HepG2 (cell line): ENCODE results near the gene HHLA2. TPM values are rescaled to one million over a fixed set of nuclear protein-coding genes. Genes with fewer than 3 reads are reported as not detected.

ENCODE experiments used
- ATAC-seq: fragments of 200-7000 bp; cut with Tn5 transposase; 3 replicates; pipeline ENCODE4 v1.9.1; 2020; ENCODE audit warnings: mild to moderate bottlenecking, moderate library complexity
- BruUV-seq: library from RNA; stranded (reverse); fragments of 400-500 nt; replicated peaks from 2 replicates; lab custom pipeline; 2021; lab: Mats Ljungman, UMichigan
- CTCF ChIA-PET: fragments of 300-600 bp; formaldehyde crosslinking; extraction: SDS; loops from one replicate; lab custom pipeline; 2021; ENCODE audit warnings: low total read pairs, inconsistent platforms, low intra/inter-chr PET ratio; lab: Yijun Ruan, JAX
- POLR2A ChIA-PET: fragments of 350-600 bp; sonication (Branson Sonifier 250); formaldehyde crosslinking; loops from one replicate; lab custom pipeline; 2020; ENCODE audit warnings: antibody characterized with exemption, inconsistent platforms; lab: Yijun Ruan, JAX
- DNase-seq: peaks from one replicate; pipeline ENCODE4 v3.0.0-alpha.2; 2015; ENCODE audit warnings: low spot score
- FAIRE-seq: peaks from 3 replicates; lab custom pipeline; 2011; peaks lifted over from hg19 to GRCh38; lab: Jason Lieb, UNC
- H2AFZ ChIP-seq: one replicate; pipeline ENCODE4 v1.6.1; 2011; ENCODE audit warnings: low read length, inconsistent platforms
- H3K27ac ChIP-seq: fragments of 300-600 bp; 3 replicates; pipeline ENCODE4 v1.8.0; 2011; ENCODE audit warnings: mixed run types, mild to moderate bottlenecking, mixed read lengths, low read length, inconsistent platforms; ENCODE audit not compliant: insufficient read depth; ENCODE audit errors: extremely low read length
- H3K27me3 ChIP-seq, 2 experiments: fragments of 200-600 bp in 1 of 2; 2 replicates in 1 of 2; 3 replicates in 1 of 2; pipeline versions ENCODE4 v1.6.0 to v1.8.0; 2011; ENCODE audit warnings: low read length in 2 of 2, mild to moderate bottlenecking in 2 of 2, moderate library complexity in 2 of 2, inconsistent platforms in 1 of 2; ENCODE audit not compliant: insufficient read depth in 2 of 2, control insufficient read depth in 1 of 2
- H3K36me3 ChIP-seq, 2 experiments: fragments of 200-600 bp in 1 of 2; replicated peaks in 1 of 2; 2 replicates in 1 of 2; 3 replicates in 1 of 2; pipeline versions ENCODE4 v1.5.1 to v1.8.0; 2011; ENCODE audit warnings: low read length in 2 of 2, inconsistent platforms in 1 of 2; ENCODE audit not compliant: insufficient read depth in 2 of 2, control insufficient read depth in 1 of 2
- H3K4me1 ChIP-seq: 2 replicates; pipeline ENCODE4 v1.5.1; 2012; ENCODE audit warnings: low read length, inconsistent platforms; ENCODE audit not compliant: insufficient read depth
- H3K4me2 ChIP-seq: 2 replicates; pipeline ENCODE4 v1.6.0; 2011; ENCODE audit warnings: low read depth, low read length, inconsistent platforms
- H3K4me3 ChIP-seq, 3 experiments: fragments of 200-600 bp in 1 of 3; sonication (generic), shearing (Covaris generic) in 1 of 3; replicated peaks in 1 of 3; 2 replicates each; pipeline ENCODE4 v1.5.1; 2011 to 2016; ENCODE audit warnings: low read length in 3 of 3, inconsistent platforms in 2 of 3, low read depth in 2 of 3, mild to moderate bottlenecking in 2 of 3, control low read depth in 1 of 3, mixed read lengths in 1 of 3; ENCODE audit not compliant: insufficient read depth in 1 of 3
- H3K79me2 ChIP-seq: one replicate; pipeline ENCODE4 v1.6.1; 2011; ENCODE audit warnings: low read length, inconsistent platforms; ENCODE audit not compliant: insufficient read depth
- H3K9ac ChIP-seq: 2 replicates; pipeline ENCODE4 v1.6.0; 2011; ENCODE audit warnings: mild to moderate bottlenecking, low read depth, low read length, inconsistent platforms; ENCODE audit not compliant: insufficient read depth
- H3K9me3 ChIP-seq: 2 replicates; pipeline ENCODE4 v1.5.1; 2012; ENCODE audit warnings: mild to moderate bottlenecking, low read length
- H4K20me1 ChIP-seq: 2 replicates; pipeline ENCODE4 v1.6.0; 2011; ENCODE audit warnings: inconsistent platforms, mild to moderate bottlenecking, low read length, moderate library complexity; ENCODE audit not compliant: insufficient read depth
- ATF1 ChIP-seq: IDR thresholded peaks from 2 replicates; pipeline ENCODE4 v1.6.1; 2016; ENCODE audit warnings: mild to moderate bottlenecking, control low read depth
- ERF ChIP-seq: IDR thresholded peaks from 2 replicates; pipeline ENCODE4 v1.6.1; 2018; ENCODE audit warnings: missing biosample characterization, missing genetic modification reagents
- GATA4 ChIP-seq: sonication (generic); IDR thresholded peaks from 2 replicates; pipeline ENCODE4 v1.6.1; 2016; ENCODE audit warnings: antibody characterized with exemption, low read depth, borderline replicate concordance
- GATAD2A ChIP-seq: IDR thresholded peaks from 2 replicates; pipeline ENCODE4 v1.6.1; 2016
- HNF4A ChIP-seq: sonication (generic); formaldehyde crosslinking; IDR thresholded peaks from 2 replicates; pipeline ENCODE4 v1.4.0; 2020; ENCODE audit warnings: missing genetic modification reagents
- HNF4G ChIP-seq, 2 experiments: sonication (generic) in 1 of 2; formaldehyde crosslinking in 1 of 2; IDR thresholded peaks; 2 replicates each; pipeline versions ENCODE4 v1.4.0 to v1.6.1; 2011 to 2020; ENCODE audit warnings: borderline replicate concordance in 2 of 2, low read depth in 2 of 2, mild to moderate bottlenecking in 2 of 2, low read length in 1 of 2, missing genetic modification reagents in 1 of 2, moderate library complexity in 1 of 2
- ISL2 ChIP-seq: sonication (generic); formaldehyde crosslinking; IDR thresholded peaks from 2 replicates; pipeline ENCODE4 v1.5.0; 2020; ENCODE audit warnings: missing genetic modification reagents
- KAT7 ChIP-seq: IDR thresholded peaks from 2 replicates; pipeline ENCODE4 v1.6.1; 2018; ENCODE audit warnings: borderline replicate concordance, missing compliant biosample characterization
- MAFF ChIP-seq: IDR thresholded peaks from 2 replicates; pipeline ENCODE4 v1.6.1; 2011; ENCODE audit warnings: low read depth, low read length, improper control_type of control experiment
- MAFK ChIP-seq, 2 experiments: IDR thresholded peaks in 1 of 2; conservative IDR thresholded peaks in 1 of 2; 2 replicates each; pipeline ENCODE4 v1.6.1; 2011; ENCODE audit warnings: improper control_type of control experiment in 2 of 2, low read length in 2 of 2
- NCOA5 ChIP-seq: sonication (generic); formaldehyde crosslinking; IDR thresholded peaks from 2 replicates; pipeline ENCODE4 v1.4.0; 2020; ENCODE audit warnings: missing genetic modification reagents
- NRL ChIP-seq: sonication (generic); formaldehyde crosslinking; IDR thresholded peaks from 2 replicates; pipeline ENCODE4 v1.5.0; 2020; ENCODE audit warnings: missing genetic modification reagents, mild to moderate bottlenecking, moderate library complexity, borderline replicate concordance
- PREB ChIP-seq: sonication (generic); formaldehyde crosslinking; IDR thresholded peaks from 2 replicates; pipeline ENCODE4 v1.4.0; 2020; ENCODE audit warnings: missing genetic modification reagents
- SP4 ChIP-seq: sonication (generic); formaldehyde crosslinking; IDR thresholded peaks from 2 replicates; pipeline ENCODE4 v1.8.1; 2023; ENCODE audit warnings: mild to moderate bottlenecking, missing genetic modification reagents
- SRSF9 ChIP-seq: fragments of 200-400 bp; formaldehyde crosslinking; IDR thresholded peaks from 2 replicates; pipeline ENCODE4 v1.6.1; 2018; ENCODE audit warnings: borderline replicate concordance, mild to moderate bottlenecking, low read depth, low read length; ENCODE audit not compliant: insufficient read depth, poor library complexity, severe bottlenecking
- STAG1 ChIP-seq: sonication (generic); formaldehyde crosslinking; IDR thresholded peaks from 2 replicates; pipeline ENCODE4 v1.4.0; 2020; ENCODE audit warnings: missing genetic modification reagents
- ZBTB1 ChIP-seq: sonication (generic); formaldehyde crosslinking; IDR thresholded peaks from 2 replicates; pipeline ENCODE4 v1.4.0; 2020; ENCODE audit warnings: missing genetic modification reagents, borderline replicate concordance
- ZKSCAN5 ChIP-seq: sonication (generic); formaldehyde crosslinking; IDR thresholded peaks from 2 replicates; pipeline ENCODE4 v1.5.1; 2020; ENCODE audit warnings: mild to moderate bottlenecking, missing genetic modification reagents
- ZNF44 ChIP-seq: sonication (generic); formaldehyde crosslinking; IDR thresholded peaks from 2 replicates; pipeline ENCODE4 v1.5.1; 2020; ENCODE audit warnings: mild to moderate bottlenecking, missing genetic modification reagents
- ZNF530 ChIP-seq: sonication (generic); formaldehyde crosslinking; IDR thresholded peaks from 2 replicates; pipeline ENCODE4 v1.5.0; 2020; ENCODE audit warnings: low read depth, mild to moderate bottlenecking, missing genetic modification reagents
- ZNF550 ChIP-seq: sonication (generic); formaldehyde crosslinking; IDR thresholded peaks from 2 replicates; pipeline ENCODE4 v1.4.0; 2020; ENCODE audit warnings: mild to moderate bottlenecking, missing genetic modification reagents, borderline replicate concordance
- ZNF749 ChIP-seq: sonication (generic); formaldehyde crosslinking; IDR thresholded peaks from 2 replicates; pipeline ENCODE4 v1.8.0; 2022; ENCODE audit warnings: mild to moderate bottlenecking, missing genetic modification reagents, moderate library complexity, borderline replicate concordance
- ZNF883 ChIP-seq: sonication (generic); formaldehyde crosslinking; IDR thresholded peaks from 2 replicates; pipeline ENCODE4 v1.5.1; 2020; ENCODE audit warnings: mild to moderate bottlenecking, missing genetic modification reagents; ENCODE audit errors: not compliant biosample characterization
- WGBS: methylation state at CpG from one replicate; pipeline ENCODE4 v1.1.6; 2017; ENCODE audit warnings: low lambda C conversion rate; 5-methylcytosine and 5-hydroxymethylcytosine counted together
- in situ Hi-C: cut with HindIII; loops from 2 replicates; pipeline ENCODE4 v1.10.0; 2017; ENCODE audit warnings: low pct_unique_long_range_greater_than_20kb; ENCODE audit not compliant: extremely low pct_ligation_motif_present
- intact Hi-C: fragments of 100-400 bp; cut with micrococcal nuclease; formaldehyde crosslinking; loops from one replicate; pipeline ENCODE4 v1.10.0; 2022; ENCODE audit not compliant: unreplicated experiment
- polyA plus RNA-seq, 8 experiments: library from polyadenylated mRNA; depleted of rRNA in 3 of 8; stranded (reverse) in 7 of 8; unstranded in 1 of 8; fragments of >200 nt; fragmentation: Illumina TruSeq in 4 of 8; extraction: Trizol in 4 of 8; gene quantifications; 2 replicates each; pipeline versions ENCODE4 v1.2.1 to v1.2.3, GENCODE V29; 2011 to 2016; ENCODE audit warnings: low read depth in 4 of 8, missing spikeins in 1 of 8, mixed read lengths in 1 of 8; ENCODE audit not compliant: insufficient read depth in 1 of 8
- total RNA-seq, 5 experiments: library from RNA; depleted of rRNA; stranded (reverse); fragments of >200 nt; fragmentation: Illumina TruSeq; extraction: Trizol; gene quantifications; 2 replicates each; pipeline ENCODE4 v1.2.3, GENCODE V29; 2016; ENCODE audit warnings: low read depth in 1 of 5

HHLA2 gene
- total and polyA plus RNA-seq, 2 of the 13 experiments (the other 11 are each of a cell fraction or from before 2014, with no cell fraction given) = not detected

DNA sequence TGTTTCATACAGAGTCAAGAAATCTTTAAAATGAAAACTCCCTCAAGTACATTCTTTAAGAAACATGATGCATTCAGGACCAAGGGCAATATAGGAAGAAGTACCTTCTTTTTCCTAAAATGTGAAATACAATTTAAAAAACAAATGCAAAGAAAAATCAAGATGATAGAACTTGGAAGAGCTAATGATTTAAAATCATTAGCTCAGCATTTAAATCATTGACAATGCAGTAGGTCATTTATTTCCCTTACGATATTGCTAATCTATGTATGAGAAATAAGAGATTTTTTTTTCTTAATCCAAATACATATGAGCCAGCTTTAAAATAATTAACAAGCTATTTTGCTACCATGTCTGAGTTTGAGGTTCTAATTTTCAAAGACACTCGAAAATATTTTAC lies 105.5 kb downstream of the HHLA2 start:
- POLR2A ChIA-PET = no interaction called here
- CTCF ChIA-PET = no interaction called here
- no TSS peak for BruUV-seq

DNA sequence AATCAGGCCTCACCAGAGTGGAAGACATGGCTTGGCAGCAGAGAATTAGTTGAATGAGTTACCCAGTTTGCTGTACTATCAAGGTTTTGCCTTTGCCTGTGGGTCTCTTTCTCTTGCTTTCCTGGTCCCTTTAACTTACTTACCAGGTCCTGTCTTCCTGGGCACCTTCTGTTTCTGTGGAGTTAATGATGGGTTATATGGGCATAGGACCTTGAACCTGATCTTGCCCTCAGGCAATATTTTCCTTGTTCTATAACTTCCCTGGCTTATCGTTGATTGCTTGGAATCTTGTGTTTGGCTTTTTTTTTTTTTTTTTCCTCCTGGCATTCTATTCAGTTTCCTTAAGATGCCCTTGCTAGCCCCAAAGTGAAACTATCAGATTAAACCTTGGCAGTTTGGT lies 106.8 kb downstream of the HHLA2 start:
- 0% methylated on average over 1 of the region's 1 CpG for WGBS
- Histone ChIP-seq H4K20me1 (no peaks in the 10 kb centered on the region), H3K36me3 (no peaks in the 10 kb centered on the region), H3K4me2 (no peak overlapping the region), H2AFZ (no peak overlapping the region), H3K27me3 (no peaks in the 10 kb centered on the region), H3K27ac (no peak overlapping the region), H3K4me3 (no peak overlapping the region), H3K79me2 (no peaks in the 10 kb centered on the region), H3K9ac (no peak overlapping the region), H3K4me1 (peaks cover 8% of the 10 kb centered on the region), H3K9me3 (no peaks in the 10 kb centered on the region)
- BruUV-seq = no TSS peak
- ChIA-PET POLR2A (no interaction called here), CTCF (no interaction called here)
- ATAC-seq = no peak
- intact Hi-C loops (no loop called here), in situ Hi-C loops (loop anchor here (10.0 kb wide), 1 partner anchor 468 kb away; no protein-coding TSS in a partner anchor)
- no peak for DNase-seq
- no peak for FAIRE-seq
- TF ChIP-seq STAG1 (CRISPR knock-in tag) = no peak
- TF ChIP-seq ZNF550 (CRISPR knock-in tag) = no peak
- no peak for TF ChIP-seq ZBTB1 (CRISPR knock-in tag)
- no peak for TF ChIP-seq ATF1
- no peak for TF ChIP-seq SRSF9
- TF ChIP-seq ZKSCAN5 (CRISPR knock-in tag) = no peak
- no peak for TF ChIP-seq NRL
- TF ChIP-seq ISL2 (CRISPR knock-in tag) = no peak
- no peak for TF ChIP-seq ZNF749 (CRISPR knock-in tag)
- TF ChIP-seq ZNF44 = no peak
- no peak for TF ChIP-seq NCOA5 (CRISPR knock-in tag)
- no peak for TF ChIP-seq HNF4A (CRISPR knock-in tag)
- no peak for TF ChIP-seq SP4 (CRISPR knock-in tag)
- TF ChIP-seq KAT7 (CRISPR knock-in tag) = no peak
- no peak for TF ChIP-seq HNF4G (IDR thresholded peaks at IDR 0.05; ENCODE audit: borderline replicate concordance, low read depth, low read length)
- TF ChIP-seq HNF4G (CRISPR knock-in tag; IDR thresholded peaks at IDR 0.05; ENCODE audit: borderline replicate concordance, low read depth) = no peak

More for the DNA sequence above, 105.5 kb downstream of the HHLA2 start:
- Histone ChIP-seq H3K27ac (no peak overlapping the region), H3K4me1 (peaks cover 3% of the 10 kb centered on the region), H4K20me1 (no peaks in the 10 kb centered on the region), H3K79me2 (no peaks in the 10 kb centered on the region), H3K9me3 (no peaks in the 10 kb centered on the region), H2AFZ (no peak overlapping the region), H3K36me3 (no peaks in the 10 kb centered on the region), H3K9ac (no peak overlapping the region), H3K4me2 (no peak overlapping the region), H3K4me3 (no peak overlapping the region), H3K27me3 (no peaks in the 10 kb centered on the region)
- ATAC-seq = no peak
- intact Hi-C loops = no loop called here
- TF ChIP-seq GATA4 (no peak), GATAD2A (no peak), MAFF (peak; percentile 63; the same call in 1 of the 2 replicates), ERF (CRISPR knock-in tag) (no peak), ZNF530 (no peak), PREB (CRISPR knock-in tag) (no peak), ZNF883 (CRISPR knock-in tag) (no peak), MAFK (conservative IDR thresholded peaks at IDR 0.05 in 1 of 2, IDR thresholded peaks at IDR 0.05 in 1 of 2; ENCODE audit: low read length in 2 of 2) (peak; percentile 35 to 77; a peak in 3 of 4 replicates)
- no peak for FAIRE-seq
- 12% methylated on average over 2 of the region's 2 CpGs for WGBS
- DNase-seq = no peak
- in situ Hi-C loops = loop anchor here (10.0 kb wide), 1 partner anchor 467 kb away; no protein-coding TSS in a partner anchor
